BJ (cell line): ENCODE data around the gene SULF2. TPM values are rescaled to one million over a fixed set of nuclear protein-coding genes. Genes with fewer than 3 reads are reported as not detected.

Experiments
- CTCF ChIA-PET: fragments of 350-600 bp; formaldehyde crosslinking; extraction: SDS; loops from one replicate; lab custom pipeline; 2021; ENCODE audit warnings: antibody characterized with exemption, inconsistent platforms; lab: Yijun Ruan, JAX
- POLR2A ChIA-PET: fragments of 300-600 bp; sonication (Branson Sonifier 250); formaldehyde crosslinking; extraction: SDS; loops from one replicate; lab custom pipeline; 2021; ENCODE audit warnings: antibody characterized with exemption; lab: Charles Lee
- DNase-seq: peaks from one replicate; pipeline ENCODE4 v3.0.0-alpha.2; 2011; ENCODE audit warnings: low read depth
- H3K27me3 ChIP-seq: 2 replicates; pipeline ENCODE4 v1.6.0; 2011; ENCODE audit warnings: low read length; ENCODE audit not compliant: control insufficient read depth, insufficient read depth
- H3K36me3 ChIP-seq: 2 replicates; pipeline ENCODE4 v1.5.1; 2011; ENCODE audit warnings: low read length; ENCODE audit not compliant: control insufficient read depth, insufficient read depth
- H3K4me3 ChIP-seq: 2 replicates; pipeline ENCODE4 v1.5.1; 2011; ENCODE audit warnings: low read depth, mild to moderate bottlenecking, control low read depth, low read length
- polyA plus RNA-seq: library from polyadenylated mRNA; depleted of rRNA; stranded (reverse); fragments of >200 nt; gene quantifications from 2 replicates; pipeline ENCODE4 v1.2.3, GENCODE V29; 2011
- small RNA-seq: library from RNA; depleted of rRNA; stranded (forward); fragments of <200 nt; gene quantifications from one replicate; pipeline ENCODE3, GENCODE V24; 2012; ENCODE audit warnings: low replicate concordance, low read depth; ENCODE audit not compliant: insufficient read length
- TF ChIP-seq, protein P1 (sequence below): IDR thresholded peaks from 2 replicates; pipeline ENCODE4 v1.5.1; 2011; ENCODE audit warnings: low read depth, mild to moderate bottlenecking, control low read depth, inconsistent platforms, low read length, moderate library complexity; ENCODE audit not compliant: insufficient read depth

The SULF2 gene
- polyA plus RNA-seq, 1 experiment: 13.2 TPM

DNA sequence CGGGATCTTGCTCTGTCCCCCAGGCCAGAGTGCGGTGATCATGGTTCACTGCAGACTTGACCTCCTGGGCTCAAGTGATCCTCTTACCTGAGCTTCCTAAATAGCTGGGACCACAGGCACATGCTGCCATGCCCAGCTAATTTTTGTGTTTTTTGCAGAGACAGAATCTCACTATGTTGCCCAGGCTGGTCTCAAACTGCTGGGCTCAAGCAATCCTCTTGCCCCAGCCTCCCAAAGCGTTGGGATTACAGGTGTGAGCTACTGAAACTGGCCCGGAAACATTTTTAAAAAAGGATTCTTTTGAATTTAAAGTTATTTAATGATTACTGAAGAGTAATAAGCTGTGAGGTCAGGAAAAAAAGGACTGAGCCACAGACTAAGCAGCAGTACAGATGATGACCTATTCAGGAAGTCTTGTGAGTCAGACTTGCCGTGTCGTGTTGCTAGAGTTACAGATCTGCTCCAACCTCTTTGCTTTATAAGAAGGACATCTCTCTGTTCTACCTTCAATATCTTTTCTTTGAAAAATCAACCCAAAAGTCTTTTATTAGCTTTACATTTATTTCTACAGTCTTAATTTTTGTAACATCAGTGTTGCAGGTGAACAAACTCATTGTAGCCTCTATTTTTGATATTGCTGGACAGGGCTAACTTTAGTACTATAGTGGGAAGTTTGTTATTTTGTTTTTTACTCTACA lies 174.9 kb downstream of the SULF2 start:
- no peak overlapping the region for H3K4me3 ChIP-seq
- peak; percentile 46 for DNase-seq
- POLR2A ChIA-PET: no interaction called here

DNA sequence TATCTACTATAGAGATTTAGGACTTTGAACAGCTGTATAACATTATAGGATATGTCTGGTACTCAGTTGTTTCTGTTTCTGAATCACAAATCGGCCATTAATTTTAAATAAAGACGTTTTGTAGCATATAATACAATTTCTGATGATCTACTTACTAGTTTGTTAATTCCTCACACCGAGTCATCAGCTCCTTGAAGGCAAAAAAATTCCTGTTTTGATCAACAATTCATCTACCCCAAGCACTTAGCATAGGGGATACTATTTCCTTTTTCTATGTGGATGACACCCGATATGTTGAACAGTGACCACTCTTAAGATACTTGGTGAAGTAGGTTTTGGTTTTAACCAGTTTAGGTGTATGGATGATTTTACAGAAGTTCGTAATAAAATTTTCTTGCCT lies 176.3 kb downstream of the SULF2 start:
- Histone ChIP-seq H3K27me3 (no peaks in the 10 kb centered on the region), H3K36me3 (no peaks in the 10 kb centered on the region), H3K4me3 (no peak overlapping the region)
- DNase-seq: no peak
- TF ChIP-seq, protein P1, sequence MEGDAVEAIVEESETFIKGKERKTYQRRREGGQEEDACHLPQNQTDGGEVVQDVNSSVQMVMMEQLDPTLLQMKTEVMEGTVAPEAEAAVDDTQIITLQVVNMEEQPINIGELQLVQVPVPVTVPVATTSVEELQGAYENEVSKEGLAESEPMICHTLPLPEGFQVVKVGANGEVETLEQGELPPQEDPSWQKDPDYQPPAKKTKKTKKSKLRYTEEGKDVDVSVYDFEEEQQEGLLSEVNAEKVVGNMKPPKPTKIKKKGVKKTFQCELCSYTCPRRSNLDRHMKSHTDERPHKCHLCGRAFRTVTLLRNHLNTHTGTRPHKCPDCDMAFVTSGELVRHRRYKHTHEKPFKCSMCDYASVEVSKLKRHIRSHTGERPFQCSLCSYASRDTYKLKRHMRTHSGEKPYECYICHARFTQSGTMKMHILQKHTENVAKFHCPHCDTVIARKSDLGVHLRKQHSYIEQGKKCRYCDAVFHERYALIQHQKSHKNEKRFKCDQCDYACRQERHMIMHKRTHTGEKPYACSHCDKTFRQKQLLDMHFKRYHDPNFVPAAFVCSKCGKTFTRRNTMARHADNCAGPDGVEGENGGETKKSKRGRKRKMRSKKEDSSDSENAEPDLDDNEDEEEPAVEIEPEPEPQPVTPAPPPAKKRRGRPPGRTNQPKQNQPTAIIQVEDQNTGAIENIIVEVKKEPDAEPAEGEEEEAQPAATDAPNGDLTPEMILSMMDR: no peak
- POLR2A ChIA-PET: no interaction called here
- CTCF ChIA-PET: interaction anchor here (1.4 to 2.9 kb wide), 2 partner anchors 12 to 403 kb away, joined by 6 to 12 read pairs; no protein-coding TSS in a partner anchor

More for the DNA sequence above, 174.9 kb downstream of the SULF2 start:
- TF ChIP-seq, protein P1: no peak
- CTCF ChIA-PET: interaction anchor here (0.8 to 2.9 kb wide), 6 partner anchors 8 to 1010 kb away, joined by 3 to 12 read pairs (median 4); no protein-coding TSS in a partner anchor
- H3K36me3 ChIP-seq: no peaks in the 10 kb centered on the region
- no peaks in the 10 kb centered on the region for H3K27me3 ChIP-seq

Small RNA genes within 50 kb of the gene (small RNA-seq; reads per million reads assigned to genes)
- not detected for gene RNU7-173P
